GM12878 (cell line): ENCODE data around the gene CLN3. TPM values are rescaled to one million over a fixed set of nuclear protein-coding genes. Genes with fewer than 3 reads are reported as not detected.

Experiments
- ATAC-seq: fragments of 200-7000 bp; cut with Tn5 transposase; 3 replicates; pipeline ENCODE4 v1.9.1; 2020; ENCODE audit warnings: mild to moderate bottlenecking, moderate library complexity
- BruUV-seq: library from RNA; stranded (reverse); fragments of 400-500 nt; replicated peaks from 2 replicates; lab custom pipeline; 2021; lab: Mats Ljungman, UMichigan
- CTCF ChIA-PET: fragments of 300-600 bp; sonication (Branson Sonifier 250); formaldehyde crosslinking; extraction: SDS; loops from one replicate; lab custom pipeline; 2021; ENCODE audit warnings: inconsistent platforms; lab: Yijun Ruan, JAX
- POLR2A ChIA-PET: fragments of 350-600 bp; formaldehyde crosslinking; extraction: SDS; loops from one replicate; lab custom pipeline; 2021; ENCODE audit warnings: inconsistent platforms; lab: Charles Lee
- RAD21 ChIA-PET: fragments of 300-600 bp; sonication (Branson Sonifier 250); formaldehyde crosslinking; loops from one replicate; lab custom pipeline; 2023; ENCODE audit warnings: antibody characterized with exemption; ENCODE audit not compliant: unreplicated experiment; lab: Charles Lee
- SMC1A ChIA-PET: fragments of 300-600 bp; sonication (Branson Sonifier 250); formaldehyde crosslinking; loops from one replicate; lab custom pipeline; 2023; ENCODE audit not compliant: unreplicated experiment, uncharacterized antibody; lab: Charles Lee
- DNase-seq: peaks from one replicate; pipeline ENCODE4 v3.0.0-alpha.2; 2011; ENCODE audit warnings: low read depth, low spot score
- FAIRE-seq: peaks from 3 replicates; lab custom pipeline; 2011; peaks lifted over from hg19 to GRCh38; lab: Jason Lieb, UNC
- H2AFZ ChIP-seq: 2 replicates; pipeline ENCODE4 v1.6.0; 2011; ENCODE audit warnings: low read depth, low read length, control low read depth; ENCODE audit not compliant: control insufficient read depth
- H3K27ac ChIP-seq: 2 replicates; pipeline ENCODE4 v1.5.1; 2011; ENCODE audit warnings: control low read depth; ENCODE audit not compliant: control insufficient read depth, insufficient read depth
- H3K27me3 ChIP-seq, 2 experiments: replicated peaks in 1 of 2; 2 replicates each; pipeline versions ENCODE4 v1.6.0 to v1.6.1; 2011; ENCODE audit warnings: low read length in 1 of 2; ENCODE audit not compliant: control insufficient read depth in 2 of 2, insufficient read depth in 2 of 2
- H3K36me3 ChIP-seq, 2 experiments: 2 replicates each; pipeline ENCODE4 v1.5.1; 2011; ENCODE audit warnings: low read length in 1 of 2; ENCODE audit not compliant: control insufficient read depth in 2 of 2, insufficient read depth in 2 of 2
- H3K4me1 ChIP-seq: 2 replicates; pipeline ENCODE4 v1.6.1; 2011; ENCODE audit warnings: mild to moderate bottlenecking, low read length, moderate library complexity, mixed read lengths; ENCODE audit not compliant: control insufficient read depth, insufficient read depth
- H3K4me2 ChIP-seq: 2 replicates; pipeline ENCODE4 v1.6.0; 2011; ENCODE audit warnings: control low read depth; ENCODE audit not compliant: control insufficient read depth, insufficient read depth
- H3K4me3 ChIP-seq: fragments of 200-600 bp; sonication (generic); 2 replicates; pipeline ENCODE4 v1.5.1; 2016
- H3K79me2 ChIP-seq: 2 replicates; pipeline ENCODE4 v1.6.0; 2011; ENCODE audit warnings: low read length; ENCODE audit not compliant: control insufficient read depth, insufficient read depth
- H3K9ac ChIP-seq: 2 replicates; pipeline ENCODE4 v1.8.0; 2011; ENCODE audit warnings: low read length, control low read depth, mixed read lengths; ENCODE audit not compliant: control insufficient read depth, insufficient read depth
- H3K9me3 ChIP-seq: replicated peaks from 3 replicates; pipeline ENCODE4 v1.5.1; 2011; ENCODE audit warnings: mild to moderate bottlenecking, low read length; ENCODE audit not compliant: control insufficient read depth, insufficient read depth
- H4K20me1 ChIP-seq: 2 replicates; pipeline ENCODE4 v1.6.0; 2011; ENCODE audit not compliant: control insufficient read depth, insufficient read depth
- BACH1 ChIP-seq: fragments of 450-650 bp; IDR thresholded peaks from 2 replicates; pipeline ENCODE4 v1.6.1; 2017; ENCODE audit warnings: mild to moderate bottlenecking, borderline replicate concordance
- BRCA1 ChIP-seq: IDR thresholded peaks from 2 replicates; pipeline ENCODE4 v1.6.1; 2011; ENCODE audit warnings: low read depth, low read length, improper control_type of control experiment
- CREM ChIP-seq: IDR thresholded peaks from 2 replicates; pipeline ENCODE4 v1.6.1; 2014; ENCODE audit warnings: antibody characterized with exemption, low read depth
- E4F1 ChIP-seq: fragments of 450-650 bp; IDR thresholded peaks from 2 replicates; pipeline ENCODE4 v1.6.1; 2018; ENCODE audit warnings: borderline replicate concordance, mild to moderate bottlenecking; ENCODE audit not compliant: partially characterized antibody
- FOS ChIP-seq: IDR thresholded peaks from 3 replicates; pipeline ENCODE4 v1.6.1; 2011; ENCODE audit warnings: borderline replicate concordance; ENCODE audit not compliant: insufficient read length; ENCODE audit errors: extremely low read depth
- MTA3 ChIP-seq: IDR thresholded peaks from 2 replicates; pipeline ENCODE4 v1.6.1; 2012; ENCODE audit warnings: low read length, inconsistent platforms, borderline replicate concordance
- MYB ChIP-seq: fragments of 150-350 bp; IDR thresholded peaks from 2 replicates; pipeline ENCODE4 v1.6.1; 2014; ENCODE audit warnings: mild to moderate bottlenecking, low read depth, low read length, borderline replicate concordance
- NR2C2 ChIP-seq: IDR thresholded peaks from 2 replicates; pipeline ENCODE4 v1.6.1; 2011; ENCODE audit warnings: borderline replicate concordance, low read depth; ENCODE audit not compliant: control insufficient read depth, insufficient read length
- PAX5 ChIP-seq: IDR thresholded peaks from 2 replicates; pipeline ENCODE4 v1.6.1; 2011; ENCODE audit warnings: low read depth, low read length, borderline replicate concordance
- PAX8 ChIP-seq: fragments of 450-650 bp; IDR thresholded peaks from 2 replicates; pipeline ENCODE4 v1.6.1; 2017; ENCODE audit warnings: mild to moderate bottlenecking, moderate library complexity
- PBX3 ChIP-seq: IDR thresholded peaks from 2 replicates; pipeline ENCODE4 v1.6.1; 2011; ENCODE audit warnings: mild to moderate bottlenecking, low read depth, low read length, moderate library complexity; ENCODE audit not compliant: insufficient replicate concordance
- SMARCA5 ChIP-seq: fragments of 450-650 bp; IDR thresholded peaks from 2 replicates; pipeline ENCODE4 v1.6.1; 2017; ENCODE audit warnings: mild to moderate bottlenecking
- SMC3 ChIP-seq: IDR thresholded peaks from 2 replicates; pipeline ENCODE4 v1.6.1; 2011; ENCODE audit warnings: low read length, improper control_type of control experiment, borderline replicate concordance
- TCF12 ChIP-seq: IDR thresholded peaks from 2 replicates; pipeline ENCODE4 v1.6.1; 2011; ENCODE audit warnings: low read depth, mild to moderate bottlenecking, low read length
- ZNF687 ChIP-seq: fragments of 450-650 bp; IDR thresholded peaks from 2 replicates; pipeline ENCODE4 v1.6.1; 2017; ENCODE audit warnings: mild to moderate bottlenecking, moderate library complexity
- ZSCAN29 ChIP-seq: fragments of 450-650 bp; IDR thresholded peaks from 2 replicates; pipeline ENCODE4 v1.6.1; 2017; ENCODE audit warnings: mild to moderate bottlenecking, moderate library complexity
- WGBS: methylation state at CpG from one replicate; pipeline ENCODE4 v1.1.6; 2016; ENCODE audit warnings: low lambda C conversion rate; ENCODE audit not compliant: insufficient replicate concordance, insufficient coverage; ENCODE audit errors: missing lambda C conversion rate; 5-methylcytosine and 5-hydroxymethylcytosine counted together
- in situ Hi-C: fragments of 300-500 bp; cut with MboI; formaldehyde crosslinking; loops from 9 replicates; pipeline ENCODE4 v1.14.3; 2018; ENCODE audit warnings: mixed read lengths
- intact Hi-C: fragments of 100-400 bp; cut with micrococcal nuclease; formaldehyde crosslinking; loops from one replicate; pipeline ENCODE4 v1.14.2; 2022; ENCODE audit not compliant: unreplicated experiment
- polyA plus RNA-seq, 11 experiments: library from polyadenylated mRNA; depleted of rRNA in 4 of 11; unstranded in 6 of 11; stranded (reverse) in 5 of 11; fragments of >200 nt; fragmentation: Nextera tagmentation in 4 of 11; fragmentation: Illumina TruSeq in 1 of 11; extraction: Ambion mirVana in 4 of 11; extraction: Trizol in 1 of 11; gene quantifications; 1 replicate in 1 of 11; 2 replicates in 10 of 11; pipeline versions ENCODE4 v1.2.1 to v1.2.3, GENCODE V29; 2011 to 2016; ENCODE audit warnings: inconsistent platforms in 2 of 11, missing spikeins in 2 of 11, low read depth in 1 of 11
- total RNA-seq, 4 experiments: library from RNA; depleted of rRNA in 3 of 4; stranded (reverse); fragments of >200 nt in 3 of 4; fragmentation: Illumina TruSeq in 1 of 4; extraction: Trizol in 1 of 4; gene quantifications; 2 replicates each; pipeline versions ENCODE4 v1.2.1 to v1.2.3, GENCODE V29; 2013 to 2021

The CLN3 gene
- total and polyA plus RNA-seq, 10 of the 15 experiments (the other 5 are each of a cell fraction or from before 2014, with no cell fraction given) = 2.3 to 25.0 (median 16.6) TPM

GRCh38 chr16:28504707-28505404 is 13.0 kb upstream of the CLN3 start:
- FAIRE-seq = no peak
- in situ Hi-C loops = no loop called here
- H3K9ac ChIP-seq = no peak overlapping the region
- BruUV-seq = no TSS peak
- ChIA-PET CTCF (interaction anchor here (0.8 kb wide), 1 partner anchor 37 kb away, joined by 3 read pairs; no protein-coding TSS in a partner anchor), RAD21 (interaction anchor here (1.2 kb wide), 1 partner anchor 13 kb away, joined by 3 read pairs; the partner anchor contains the start of gene CLN3), SMC1A (interaction anchor here (1.7 kb wide), 1 partner anchor 11 kb away, joined by 8 read pairs; the partner anchor contains the start of gene APOBR), POLR2A (no interaction called here)
- peaks cover 32% of the 10 kb centered on the region for H3K4me1 ChIP-seq
- intact Hi-C loops = no loop called here
- H3K27me3 ChIP-seq = no peaks in the 10 kb centered on the region
- no peak for DNase-seq
- H4K20me1 ChIP-seq = no peaks in the 10 kb centered on the region
- H3K9me3 ChIP-seq = no peaks in the 10 kb centered on the region
- no peaks in the 10 kb centered on the region for H3K79me2 ChIP-seq
- ATAC-seq = no peak
- H2AFZ ChIP-seq = no peak overlapping the region
- H3K36me3 ChIP-seq = no peaks in the 10 kb centered on the region
- no peak overlapping the region for H3K4me2 ChIP-seq
- no peak overlapping the region for H3K27ac ChIP-seq
- H3K4me3 ChIP-seq = no peak overlapping the region
- WGBS = 48% methylated on average over 8 of the region's 8 CpGs
- no peak for TF ChIP-seq MTA3
- no peak for TF ChIP-seq PBX3
- no peak for TF ChIP-seq MYB
- TF ChIP-seq PAX5 = no peak
- TF ChIP-seq BRCA1 = no peak
- TF ChIP-seq ZSCAN29 = no peak
- no peak for TF ChIP-seq SMC3
- no peak for TF ChIP-seq SMARCA5
- no peak for TF ChIP-seq BACH1
- no peak for TF ChIP-seq CREM
- TF ChIP-seq E4F1 = no peak
- TF ChIP-seq FOS = no peak
- TF ChIP-seq NR2C2 = no peak
- no peak for TF ChIP-seq TCF12
- TF ChIP-seq ZNF687 = no peak
- no peak for TF ChIP-seq PAX8
